Stimulated activated CD4-positive, alpha-beta T cell treated with anti-CD3 and anti-CD28 coated beads, Interleukin-15, amount 100 ng/mL, for 24 hours (primary cell): ENCODE measurements around the gene STAT1.
"Not testable (repeated sequence)": the region's sequence is repeated elsewhere in the genome, so short reads cannot be mapped to it uniquely, and the experiment has no call there.

Experiments
- DNase-seq: peaks from one replicate; pipeline ENCODE4 v3.0.0-alpha.2; 2020

Gene STAT1

DNA sequence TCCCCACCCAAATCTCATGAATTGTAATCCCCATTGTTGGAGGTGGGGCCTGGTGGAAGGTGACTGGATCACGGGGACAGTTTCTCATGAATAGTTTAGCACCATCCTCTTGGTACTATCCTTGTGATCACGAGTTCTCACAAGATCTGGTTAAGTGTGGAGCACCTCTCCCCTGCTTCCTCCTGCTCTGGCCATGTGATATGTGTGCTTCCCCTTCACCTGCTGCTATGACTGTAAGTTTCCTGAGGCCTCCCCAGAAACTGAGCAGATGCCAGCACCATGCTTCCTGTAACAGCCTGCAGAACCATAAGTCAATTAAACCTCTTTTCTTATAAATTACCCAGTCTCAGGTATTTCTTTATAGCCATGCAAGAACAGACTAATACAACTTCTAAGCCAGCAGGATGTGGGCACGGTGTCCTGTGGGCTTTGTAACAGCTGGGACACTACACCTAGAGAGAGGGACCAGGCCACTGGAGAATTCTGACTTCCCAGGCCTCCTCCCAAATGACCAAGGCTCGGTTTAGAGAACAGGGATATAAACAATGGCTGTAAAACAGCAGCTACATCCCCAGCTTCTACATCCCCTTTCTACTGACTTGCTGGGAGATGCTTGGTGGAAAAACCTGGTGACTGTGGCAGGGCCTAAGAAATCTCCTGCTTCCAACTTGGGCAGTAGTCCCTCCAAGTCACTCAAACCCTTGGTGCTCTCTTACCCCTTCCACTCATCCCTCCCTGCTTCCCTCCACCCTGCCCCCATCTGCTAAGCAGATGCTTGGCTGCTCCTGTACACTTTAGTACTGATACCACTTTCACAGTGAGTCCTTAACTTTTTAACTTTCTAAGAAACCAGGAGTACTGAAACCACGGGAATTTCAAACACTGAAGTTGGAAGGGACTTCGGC lies 10.3 kb downstream of the STAT1 start:
- no peak for DNase-seq

DNA sequence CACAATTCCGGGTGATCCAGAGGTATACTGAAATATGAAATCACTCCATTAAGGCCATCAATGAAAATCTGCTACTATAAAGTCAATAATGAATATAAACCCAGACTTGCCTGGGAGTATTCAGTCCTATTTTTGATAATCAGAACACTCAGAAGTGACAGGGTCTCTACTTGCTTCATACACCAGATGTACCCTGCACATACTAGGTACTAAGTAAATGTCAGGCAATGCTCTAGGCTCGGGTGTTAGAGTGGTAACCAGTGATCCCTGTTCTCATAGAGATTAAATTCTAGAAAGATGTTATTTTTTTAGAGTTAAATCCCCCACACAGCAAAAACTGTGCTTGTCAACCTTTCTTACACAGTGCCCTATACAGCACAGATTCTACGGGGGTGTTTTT lies 12.3 kb downstream of the STAT1 start:
- DNase-seq = no peak

DNA sequence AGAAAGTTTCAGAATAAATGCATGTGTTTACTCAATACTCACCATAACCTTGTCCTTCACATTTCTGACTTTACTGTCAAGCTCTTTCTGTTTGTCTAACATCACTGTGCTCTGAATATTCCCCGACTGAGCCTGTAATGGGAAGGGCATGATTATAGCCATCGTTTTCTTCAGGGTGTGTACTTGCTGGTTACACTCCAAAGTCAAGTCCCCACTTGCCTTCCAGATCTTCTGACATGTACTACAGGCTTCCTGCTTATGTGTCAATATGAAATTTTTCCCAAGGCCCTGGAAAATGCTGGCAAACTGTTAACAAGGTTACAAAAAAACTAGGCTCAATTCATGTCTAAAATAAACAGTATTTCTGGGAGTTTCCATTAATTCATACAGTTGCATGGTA lies 12.9 kb downstream of the STAT1 start:
- DNase-seq = no peak

DNA sequence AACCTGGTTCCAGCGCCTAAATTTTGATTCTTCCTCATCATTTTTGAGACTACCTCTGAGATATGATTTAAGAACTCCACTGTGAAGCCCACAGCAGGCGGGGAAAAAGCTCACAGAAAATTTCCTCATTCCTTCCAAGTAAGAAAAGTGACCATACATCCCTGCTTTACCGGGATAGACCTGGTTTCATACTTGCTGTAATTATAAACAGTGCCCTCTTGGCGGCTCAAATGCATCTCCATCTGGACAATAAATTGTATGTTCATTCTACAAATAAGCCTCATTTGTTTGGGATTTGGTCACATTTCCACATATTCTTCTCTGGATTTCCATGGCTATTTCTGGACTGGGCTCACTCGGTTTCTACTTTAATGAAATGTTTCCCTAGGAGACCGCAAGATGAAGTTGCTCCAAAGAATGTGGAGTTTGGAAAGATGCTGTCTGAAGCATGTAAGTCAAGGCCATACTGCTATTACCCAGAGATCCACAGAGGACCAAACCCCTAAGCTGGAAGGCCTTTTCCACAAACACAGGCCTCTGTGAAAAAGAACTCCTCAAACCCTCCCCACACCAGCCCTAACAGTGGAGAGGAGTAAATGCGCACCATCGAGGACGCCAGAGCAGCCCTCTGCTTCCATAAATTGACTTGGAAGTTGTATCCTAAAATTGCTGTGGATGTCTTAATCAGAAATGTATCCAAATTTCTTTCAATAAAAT lies 13.9 kb downstream of the STAT1 start:
- DNase-seq = no peak

DNA sequence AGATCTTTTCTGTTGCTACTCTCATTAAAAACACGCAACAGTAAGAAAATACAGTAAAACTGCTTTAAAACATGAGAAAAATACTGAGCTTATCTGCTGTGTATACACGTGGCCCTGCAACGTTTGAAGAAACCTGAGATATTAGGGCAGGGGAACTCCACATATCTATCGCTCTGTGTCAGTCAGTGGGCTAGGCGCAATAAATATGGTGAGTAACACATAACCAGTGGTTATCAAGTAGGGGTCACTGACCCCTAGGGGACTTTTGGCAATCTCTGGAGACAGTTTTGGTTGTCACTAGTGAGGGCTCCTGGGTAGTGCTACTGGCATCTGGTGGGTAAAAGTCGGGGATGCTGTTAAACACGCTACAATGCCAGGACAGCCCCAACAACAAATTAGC lies 14.9 kb downstream of the STAT1 start:
- no peak for DNase-seq

DNA sequence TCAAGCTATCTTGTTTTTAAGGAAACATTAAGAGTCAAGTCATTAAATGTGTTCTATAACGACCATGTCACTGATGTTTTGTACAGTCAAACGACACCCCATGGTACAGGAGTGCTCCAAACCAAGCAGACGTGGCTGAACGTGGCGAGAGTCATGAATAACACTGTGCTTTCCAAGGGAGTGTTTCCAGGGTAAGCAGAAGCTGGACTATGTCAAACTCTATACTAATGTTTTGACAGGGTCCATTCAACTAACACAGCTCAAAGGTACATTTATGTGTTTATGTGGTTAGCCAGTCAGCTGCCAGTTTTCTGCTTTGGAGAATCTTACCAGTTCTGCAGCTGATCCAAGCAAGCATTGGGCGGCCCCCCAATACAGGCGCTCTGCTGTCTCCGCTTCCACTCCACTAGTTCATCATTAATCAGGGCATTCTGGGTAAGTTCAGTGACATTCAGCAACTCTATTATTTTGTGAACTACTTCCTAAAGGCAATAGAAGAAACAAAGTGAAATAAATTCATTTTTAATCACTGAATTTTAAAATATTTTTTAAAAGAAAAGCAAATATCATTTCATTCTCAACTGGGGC lies 16.4 kb downstream of the STAT1 start:
- no peak for DNase-seq

DNA sequence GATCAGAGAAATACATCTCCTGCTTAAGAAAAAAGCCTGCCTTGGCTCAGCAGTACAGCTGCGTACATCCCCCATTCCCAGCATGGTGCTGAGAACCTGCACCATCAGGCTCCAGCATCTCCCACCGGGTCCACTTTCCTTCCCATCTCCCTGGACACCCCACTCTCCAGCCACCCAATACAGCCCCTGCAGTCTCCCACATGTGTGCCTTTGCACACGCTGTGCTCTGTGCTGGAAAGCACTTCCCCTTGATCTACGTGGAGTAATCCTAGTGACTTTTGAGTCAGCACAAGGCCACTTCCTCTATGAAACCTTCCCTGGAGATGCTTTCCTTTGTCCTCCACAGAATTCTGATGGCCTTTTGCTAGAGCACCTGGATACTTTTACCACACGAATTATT lies 17.0 kb downstream of the STAT1 start:
- no peak for DNase-seq

DNA sequence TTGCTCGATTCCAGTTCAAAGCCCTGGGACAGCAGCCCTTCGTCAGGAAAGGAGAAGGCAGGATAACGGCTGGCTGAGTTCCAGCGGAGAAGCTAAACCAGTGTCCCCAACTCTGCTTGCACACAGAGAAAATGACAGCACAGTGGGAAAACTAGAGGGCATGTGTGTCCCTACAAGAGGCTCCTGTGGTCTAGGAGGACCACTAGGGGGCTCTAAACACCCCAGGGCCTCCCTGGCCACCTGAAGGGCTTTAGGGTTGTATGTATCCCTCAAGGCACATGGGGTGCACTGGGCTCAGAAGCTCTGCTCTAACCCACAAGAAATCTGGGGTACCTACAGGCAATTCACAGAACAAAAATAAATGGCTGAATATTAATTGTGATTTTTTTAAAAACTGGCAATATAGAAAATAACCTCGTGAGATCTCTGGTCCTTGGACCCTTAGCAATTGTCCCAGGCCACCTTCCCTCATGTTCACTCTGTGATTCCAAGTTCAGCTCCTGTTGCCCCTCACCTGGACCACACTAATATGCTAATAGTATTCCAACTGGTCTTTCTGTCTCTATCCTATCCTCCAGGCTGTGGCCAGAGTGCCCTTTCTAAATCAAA lies 17.5 kb downstream of the STAT1 start:
- DNase-seq = no peak

DNA sequence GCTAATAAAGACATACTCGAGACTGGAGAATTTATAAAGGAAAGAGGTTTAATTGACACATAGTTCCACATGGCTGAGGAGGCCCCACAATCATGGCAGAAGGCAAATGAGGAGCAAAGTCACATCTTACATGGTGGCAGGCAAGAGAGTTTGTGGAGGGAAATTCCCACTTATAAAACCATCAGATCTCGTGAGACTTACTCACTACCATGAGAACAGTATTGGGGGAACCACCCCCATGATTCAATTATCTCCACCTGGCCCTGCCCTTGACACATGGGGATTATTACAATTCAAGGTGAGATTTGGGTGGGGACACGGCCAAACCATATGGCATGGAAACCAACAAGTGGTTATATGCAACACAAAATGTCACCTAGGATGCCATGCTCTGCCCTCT lies 18.7 kb downstream of the STAT1 start:
- DNase-seq = not testable (repeated sequence)

DNA sequence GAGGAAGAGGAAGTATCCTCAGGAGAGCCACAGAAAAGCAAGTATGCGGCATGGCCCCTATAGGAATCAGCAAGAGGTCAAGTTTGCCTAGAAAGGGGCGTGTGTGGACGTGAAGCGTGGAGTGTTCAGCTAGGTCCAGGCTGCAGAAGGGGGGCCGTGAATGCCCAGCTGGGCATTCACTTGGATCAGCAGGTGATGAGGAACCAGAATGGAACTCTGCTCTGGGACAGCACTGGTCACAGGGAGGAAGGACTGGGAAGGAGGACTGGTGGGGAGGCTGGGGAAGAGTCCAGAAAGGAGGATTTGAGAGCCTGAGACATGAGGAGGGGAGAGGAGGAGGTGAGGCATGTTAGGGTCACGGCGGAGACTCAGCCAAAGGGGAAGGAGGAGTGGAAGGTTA lies 19.8 kb downstream of the STAT1 start:
- no peak for DNase-seq

DNA sequence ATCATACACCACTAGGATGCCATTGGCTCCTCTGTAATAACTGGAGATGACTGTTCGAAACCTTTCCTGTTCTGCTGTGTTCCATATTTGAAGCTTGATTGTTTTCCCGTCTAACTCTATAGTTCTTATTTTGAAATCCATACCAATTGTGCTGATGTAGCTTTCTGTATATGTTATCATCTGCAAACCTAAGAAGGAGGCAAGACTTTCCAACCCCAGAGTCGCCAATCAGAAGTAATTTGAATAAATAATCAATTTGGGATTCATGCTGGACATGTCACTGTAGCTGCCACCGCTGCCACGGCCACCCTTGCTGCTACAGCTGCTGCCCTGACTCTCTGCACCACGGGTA lies 20.7 kb downstream of the STAT1 start:
- no peak for DNase-seq

DNA sequence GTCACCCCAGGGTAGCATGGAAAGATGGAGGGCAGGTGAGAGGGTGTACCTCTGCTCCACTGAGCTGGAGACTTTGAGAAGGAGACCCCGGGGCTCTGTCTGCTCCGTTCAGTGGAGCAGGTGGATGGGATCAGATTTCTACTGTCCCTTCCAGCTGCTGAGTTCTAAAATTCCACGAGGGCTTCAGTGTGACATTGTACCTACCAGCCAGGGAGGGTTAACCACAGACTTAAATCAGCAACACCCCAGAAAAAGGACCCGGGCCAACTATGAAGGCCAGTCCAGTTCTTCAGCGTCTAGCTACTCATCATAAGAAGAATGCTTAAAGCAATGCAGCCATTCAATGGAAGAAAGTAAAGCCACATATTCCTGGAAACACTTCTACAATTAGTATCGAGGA lies 23.8 kb downstream of the STAT1 start:
- no peak for DNase-seq

DNA sequence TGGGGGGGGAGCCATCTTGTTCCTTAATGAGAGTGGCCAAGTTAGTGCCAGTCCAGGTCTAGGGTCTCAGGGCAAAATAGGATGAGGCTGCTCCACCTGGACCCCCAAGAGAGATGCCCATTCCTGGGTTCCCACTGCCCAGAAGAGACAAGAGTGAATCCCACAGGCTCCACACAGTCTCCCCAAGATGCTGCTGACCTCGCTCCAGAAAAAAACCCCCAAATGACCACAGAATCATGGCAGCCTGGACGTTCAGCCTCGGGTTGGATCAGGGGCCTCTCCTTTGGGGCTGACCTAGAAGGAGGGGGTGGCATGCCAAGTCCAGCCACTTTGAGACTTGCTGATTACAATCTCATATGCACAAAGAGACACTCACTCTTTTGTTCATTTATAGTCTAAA lies 25.1 kb downstream of the STAT1 start:
- DNase-seq = no peak

DNA sequence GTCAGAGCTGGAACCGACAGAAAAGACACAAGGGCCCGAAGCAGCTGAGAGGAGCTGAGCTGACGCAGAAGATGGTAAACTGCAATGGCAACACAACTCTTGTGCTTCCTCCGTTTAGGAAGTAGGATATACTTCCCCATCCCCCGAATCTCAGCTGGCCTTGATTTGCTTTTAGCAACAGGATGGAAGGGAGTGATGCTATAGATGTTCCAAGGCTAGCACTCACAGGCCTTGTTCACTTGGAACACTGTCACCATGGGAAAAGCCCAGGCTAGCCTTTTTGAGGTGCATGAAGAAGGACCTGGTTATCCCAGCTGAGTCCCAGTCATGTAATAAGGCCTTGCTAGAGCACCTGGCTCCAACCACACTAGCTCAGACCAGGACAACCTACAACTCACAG lies 26.0 kb downstream of the STAT1 start:
- no peak for DNase-seq

DNA sequence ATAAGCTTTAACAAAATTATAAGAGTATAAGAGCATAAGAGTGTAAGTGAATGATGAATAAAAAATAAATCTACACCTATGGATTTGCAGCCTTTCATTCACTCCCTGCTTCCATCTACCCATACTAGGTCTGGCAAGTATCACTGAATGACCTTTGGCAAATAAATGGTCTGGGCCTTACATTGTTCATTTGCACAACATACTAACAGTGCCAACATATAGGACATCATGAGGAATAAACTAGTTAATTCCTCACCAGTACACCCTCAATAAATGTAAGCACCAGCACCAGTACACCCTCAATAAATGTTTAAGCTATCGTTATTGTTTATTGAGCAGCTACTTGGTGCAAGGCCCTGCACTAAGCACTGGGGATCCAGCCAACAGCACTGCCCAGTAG lies 26.9 kb downstream of the STAT1 start:
- DNase-seq = no peak

DNA sequence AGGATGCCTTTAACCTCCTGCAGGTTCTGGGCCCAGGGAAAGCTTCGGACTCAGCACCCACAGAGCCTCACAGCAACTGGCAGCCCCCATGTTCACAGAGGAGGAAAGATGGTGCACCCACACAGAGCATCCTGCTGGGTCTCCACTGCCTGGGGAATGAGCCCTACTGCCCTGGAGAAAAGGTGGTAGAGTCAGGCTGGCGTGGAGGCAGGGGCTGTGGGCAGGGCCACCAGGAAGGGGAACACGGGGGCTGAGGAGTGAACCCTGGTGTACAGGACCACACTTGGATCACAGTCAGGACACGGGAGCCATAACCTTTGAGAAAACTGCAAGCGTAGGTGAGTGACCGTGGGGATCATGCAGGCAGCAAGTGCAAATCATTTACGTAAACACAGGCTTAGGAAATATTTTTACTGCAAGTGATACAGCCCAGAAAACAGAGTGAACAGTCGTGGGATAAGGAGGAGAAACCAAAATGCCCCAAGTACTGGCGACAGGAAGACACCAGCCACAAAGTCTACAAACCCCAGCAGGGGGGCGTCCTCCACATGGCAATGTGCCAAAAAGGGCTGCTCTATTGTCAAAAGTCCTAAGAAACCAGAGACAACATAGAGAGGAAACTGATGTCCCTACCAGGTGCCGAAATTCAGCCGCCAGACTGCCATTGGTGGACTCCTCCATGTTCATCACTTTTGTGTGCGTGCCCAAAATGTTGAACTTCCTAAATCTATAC lies 27.6 kb downstream of the STAT1 start:
- DNase-seq = no peak

DNA sequence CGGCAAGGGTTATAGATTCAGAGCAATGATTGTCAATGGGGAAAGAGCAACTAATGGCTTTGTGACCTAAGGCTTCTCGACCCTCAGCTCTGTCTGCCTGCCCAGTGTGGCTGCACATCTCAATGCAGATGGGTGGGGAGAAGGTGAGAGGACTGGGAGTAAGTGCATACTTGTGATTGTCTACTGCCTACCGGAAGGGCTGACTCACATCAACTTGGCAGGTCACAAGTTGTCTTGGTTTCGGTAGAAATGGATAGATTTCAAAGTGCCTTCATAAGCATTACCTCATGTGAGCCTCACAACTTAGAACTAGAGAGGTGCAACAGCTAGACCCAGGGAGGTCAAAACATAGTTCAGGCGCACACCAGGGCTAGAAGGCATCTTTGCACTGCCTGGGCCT lies 29.4 kb downstream of the STAT1 start:
- peak; percentile 37 for DNase-seq

DNA sequence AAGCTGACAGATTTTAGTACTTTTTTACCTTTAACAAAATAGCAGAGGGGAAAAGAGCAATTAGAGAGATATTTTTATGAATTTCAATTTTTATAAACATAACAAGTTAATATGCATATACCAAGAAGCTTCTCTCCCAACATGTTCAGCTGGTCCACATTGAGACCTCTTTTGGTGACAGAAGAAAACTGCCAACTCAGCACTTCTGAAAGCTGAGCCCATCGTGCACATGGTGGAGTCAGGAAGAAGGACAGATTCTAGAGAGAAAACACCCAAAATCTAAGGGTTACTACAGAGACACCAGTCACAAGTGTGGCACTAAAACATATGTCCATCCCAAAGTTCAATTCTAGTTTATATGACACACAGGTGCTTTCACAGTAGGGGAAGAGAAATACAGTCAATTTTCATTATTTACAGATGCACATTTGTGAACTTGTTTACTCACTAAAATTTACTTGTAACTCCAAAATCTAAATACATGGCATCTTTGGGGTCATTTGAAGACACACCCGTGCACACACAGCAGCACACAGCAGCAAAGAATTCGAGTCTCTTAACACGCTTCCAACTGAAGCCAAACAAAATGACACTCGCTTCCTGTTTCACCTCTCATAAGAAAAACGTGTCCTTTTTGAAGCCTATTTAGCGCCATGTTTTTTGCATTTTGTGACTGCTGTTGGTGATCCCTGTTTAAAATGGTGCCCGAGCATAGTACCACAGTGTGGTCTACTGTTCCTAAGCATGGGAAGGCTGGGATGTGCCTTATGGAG lies 31.5 kb downstream of the STAT1 start:
- DNase-seq = no peak

DNA sequence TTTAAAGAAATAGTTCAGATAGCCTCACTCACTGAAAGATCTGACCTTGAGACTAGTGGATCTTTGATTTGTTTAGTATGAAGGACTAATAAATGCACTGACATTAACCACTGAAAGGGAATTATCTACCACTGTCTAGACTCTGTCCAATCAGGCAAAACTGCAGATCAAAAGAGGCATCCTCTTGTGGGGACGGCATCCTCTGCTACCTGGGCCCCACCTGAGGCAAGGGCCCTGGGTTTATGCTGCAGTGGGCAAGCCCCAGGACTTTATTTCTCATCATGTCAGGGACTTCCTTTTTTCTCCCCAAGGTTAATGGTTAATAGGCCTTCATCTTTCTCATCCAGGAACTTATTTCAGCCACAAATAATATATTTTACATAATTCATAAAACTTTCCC lies 32.2 kb downstream of the STAT1 start:
- no peak for DNase-seq

DNA sequence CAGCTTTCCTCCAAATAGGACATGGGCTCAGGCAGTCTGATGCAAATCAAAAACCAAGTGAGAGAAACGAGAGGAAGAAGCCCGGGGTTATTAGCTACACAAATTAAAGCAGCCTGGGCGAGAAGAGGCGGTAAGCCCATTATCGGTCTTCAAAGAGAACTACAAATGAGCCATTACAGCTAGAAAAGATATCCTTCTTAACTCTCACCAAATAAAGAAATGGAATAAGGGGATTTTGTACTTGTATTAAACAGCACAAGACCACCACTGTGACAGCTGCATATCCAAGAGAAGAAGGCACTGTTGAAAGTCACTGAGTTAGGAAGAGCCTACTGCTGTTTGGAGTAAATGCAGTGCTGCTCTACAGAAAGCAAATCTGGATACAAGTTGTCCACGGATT lies 32.6 kb downstream of the STAT1 start:
- no peak for DNase-seq

DNA sequence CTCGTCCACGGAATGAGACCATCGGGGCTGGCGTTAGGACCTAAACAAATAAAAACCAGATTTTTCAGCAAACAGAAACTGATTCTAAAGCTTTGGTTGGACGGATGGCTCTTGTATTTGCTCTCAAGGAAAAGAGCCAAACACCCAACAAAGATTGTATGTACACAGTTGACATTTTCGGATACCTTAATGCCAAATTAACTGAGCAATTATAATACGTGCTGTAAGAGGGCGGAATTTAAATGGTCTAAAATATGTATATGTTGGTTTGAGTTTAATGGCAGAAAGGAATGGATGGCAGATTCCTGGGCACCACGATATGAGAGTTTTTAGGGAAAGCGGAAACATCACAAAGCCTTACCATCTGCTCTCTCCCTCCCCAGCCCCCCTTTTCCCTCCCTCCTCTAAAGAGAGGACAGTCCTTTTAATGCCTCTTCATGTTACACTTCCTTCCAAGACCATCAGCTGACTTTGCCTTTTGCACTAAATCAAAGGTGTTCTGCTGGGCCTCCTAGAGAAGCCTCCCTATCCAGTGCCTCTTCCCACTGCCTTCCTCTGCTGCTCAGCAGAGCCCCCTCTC lies 33.3 kb downstream of the STAT1 start:
- DNase-seq = no peak
